PC-9 (cell line): ENCODE data around the gene MINDY4. TPM values are rescaled to one million over a fixed set of nuclear protein-coding genes. Genes with fewer than 3 reads are reported as not detected.

Experiments
- BruUV-seq: library from RNA; stranded (reverse); fragments of 400-500 nt; replicated peaks from 2 replicates; lab custom pipeline; 2021; lab: Mats Ljungman, UMichigan
- CTCF ChIA-PET: fragments of 300-600 bp; sonication (Branson Sonifier 250); formaldehyde crosslinking; loops from one replicate; lab custom pipeline; 2022; ENCODE audit warnings: antibody characterized with exemption; lab: Charles Lee
- POLR2A ChIA-PET: fragments of 300-600 bp; sonication (Branson Sonifier 250); formaldehyde crosslinking; loops from one replicate; lab custom pipeline; 2022; ENCODE audit warnings: antibody characterized with exemption; ENCODE audit not compliant: unreplicated experiment; lab: Charles Lee
- DNase-seq, 2 experiments: peaks; one replicate each; pipeline versions ENCODE4 v3.0.0 to v3.0.0-alpha.2; 2015 to 2022; ENCODE audit warnings: mixed read lengths in 1 of 2
- H2AFZ ChIP-seq: fragments of 200-600 bp; sonication (generic); 2 replicates; pipeline ENCODE4 v1.8.1; 2017; ENCODE audit warnings: antibody characterized with exemption
- H3F3A ChIP-seq: fragments of 200-600 bp; sonication (generic); 2 replicates; pipeline ENCODE4 v1.8.1; 2017; ENCODE audit warnings: antibody characterized with exemption, mild to moderate bottlenecking, low read depth; ENCODE audit not compliant: insufficient read depth
- H3K27ac ChIP-seq: fragments of 200-600 bp; sonication (generic); 2 replicates; pipeline ENCODE4 v1.6.1; 2016; ENCODE audit warnings: mixed run types
- H3K27me3 ChIP-seq: fragments of 200-600 bp; sonication (generic); 2 replicates; pipeline ENCODE4 v1.6.1; 2016; ENCODE audit warnings: low read depth, mixed run types; ENCODE audit not compliant: insufficient read depth
- H3K36me3 ChIP-seq: fragments of 200-600 bp; sonication (generic); 2 replicates; pipeline ENCODE4 v1.6.1; 2016; ENCODE audit warnings: low read depth, mixed run types
- H3K4me1 ChIP-seq: fragments of 200-600 bp; sonication (generic); replicated peaks from 2 replicates; pipeline ENCODE4 v1.6.1; 2016; ENCODE audit warnings: mixed run types; ENCODE audit not compliant: insufficient read depth
- H3K4me2 ChIP-seq: fragments of 200-600 bp; sonication (generic); 2 replicates; pipeline ENCODE4 v1.6.1; 2017; ENCODE audit warnings: mixed run types
- H3K4me3 ChIP-seq: fragments of 200-600 bp; sonication (generic); 2 replicates; pipeline ENCODE4 v1.6.1; 2016; ENCODE audit warnings: mixed run types
- H3K79me2 ChIP-seq: fragments of 200-600 bp; sonication (generic); 2 replicates; pipeline ENCODE4 v1.6.1; 2017; ENCODE audit warnings: low read depth, mixed run types
- H3K9me2 ChIP-seq: fragments of 200-600 bp; sonication (generic); 2 replicates; pipeline ENCODE4 v1.8.1; 2017; ENCODE audit warnings: mild to moderate bottlenecking; ENCODE audit not compliant: insufficient read depth
- H3K9me3 ChIP-seq: fragments of 200-600 bp; sonication (generic); 2 replicates; pipeline ENCODE4 v1.8.1; 2016; ENCODE audit warnings: low read depth; ENCODE audit not compliant: insufficient read depth
- H4K20me1 ChIP-seq: fragments of 200-600 bp; sonication (generic); 2 replicates; pipeline ENCODE4 v1.8.1; 2017; ENCODE audit not compliant: insufficient read depth
- CTCF ChIP-seq: fragments of 200-600 bp; sonication (generic); conservative IDR thresholded peaks from 2 replicates; pipeline ENCODE4 v1.6.1; 2017; ENCODE audit warnings: mixed run types, antibody characterized with exemption, mild to moderate bottlenecking, moderate library complexity
- EZH2 ChIP-seq: fragments of 200-600 bp; sonication (generic); IDR thresholded peaks from 2 replicates; pipeline ENCODE4 v1.8.0; 2017; ENCODE audit warnings: antibody characterized with exemption, low read depth
- intact Hi-C: fragments of 100-400 bp; cut with micrococcal nuclease; formaldehyde crosslinking; loops from one replicate; pipeline ENCODE4 v1.10.0; 2022; ENCODE audit not compliant: unreplicated experiment
- total RNA-seq: library from RNA; stranded (reverse); gene quantifications from 2 replicates; pipeline ENCODE4 v1.2.3, GENCODE V29; 2021

MINDY4 gene
- total RNA-seq, 1 experiment from 2014 or later = 14.8 TPM

- DNase-seq = no peak
- Histone ChIP-seq H3F3A (no peaks in the 10 kb centered on the region), H4K20me1 (no peaks in the 10 kb centered on the region), H3K36me3 (no peaks in the 10 kb centered on the region), H3K4me1 (0 out of 2 replicates have a peak, but pooled peaks cover 4% of the 10 kb centered on the region), H3K27ac (no peak overlapping the region), H3K27me3 (peaks cover 43% of the 10 kb centered on the region), H3K4me3 (no peak overlapping the region), H3K9me2 (no peaks in the 10 kb centered on the region), H3K9me3 (no peaks in the 10 kb centered on the region), H3K79me2 (no peaks in the 10 kb centered on the region), H3K4me2 (no peak overlapping the region), H2AFZ (no peak overlapping the region)
- no TSS peak for BruUV-seq
- CTCF ChIA-PET = interaction anchor here (1.1 to 1.4 kb wide), 3 partner anchors 35 to 189 kb away, joined by 3 to 6 read pairs (median 4); no protein-coding TSS in a partner anchor
- POLR2A ChIA-PET = no interaction called here
- no peak for TF ChIP-seq CTCF
- TF ChIP-seq EZH2 = no peak
- intact Hi-C loops = loop anchor here (1.0 to 10.0 kb wide), 8 partner anchors 57 to 1817 kb away; partner anchors contain the start of gene CRHR2
Observed at GRCh38 chr7:30739691-30740090, 31.5 kb upstream of the MINDY4 start.

GRCh38 chr7:30740417-30741181 is 30.6 kb upstream of the MINDY4 start:
- Histone ChIP-seq H3K36me3 (no peaks in the 10 kb centered on the region), H3K27ac (no peak overlapping the region), H3K79me2 (no peaks in the 10 kb centered on the region), H3K4me3 (no peak overlapping the region), H2AFZ (no peak overlapping the region), H3K9me3 (no peaks in the 10 kb centered on the region), H3F3A (no peaks in the 10 kb centered on the region), H3K27me3 (peaks cover 35% of the 10 kb centered on the region), H3K4me2 (0 out of 2 replicates have a peak overlapping the region, but pooled peaks have one; percentile 10), H4K20me1 (no peaks in the 10 kb centered on the region), H3K4me1 (0 out of 2 replicates have a peak, but pooled peaks cover 4% of the 10 kb centered on the region), H3K9me2 (no peaks in the 10 kb centered on the region)
- POLR2A ChIA-PET = interaction anchor here (1.0 kb wide), 1 partner anchor 23 kb away, joined by 4 read pairs; no protein-coding TSS in a partner anchor
- CTCF ChIA-PET = interaction anchor here (0.5 to 1.4 kb wide), 4 partner anchors 29 to 190 kb away, joined by 3 to 6 read pairs (median 4); no protein-coding TSS in a partner anchor
- BruUV-seq = no TSS peak
- peak; percentile 100 for TF ChIP-seq CTCF
- TF ChIP-seq EZH2 = no peak
- DNase-seq = peak; percentile 63 to 85
- intact Hi-C loops = loop anchor here (1.0 to 10.0 kb wide), 8 partner anchors 58 to 1818 kb away; partner anchors contain the start of gene CRHR2

- H3K4me2 ChIP-seq = no peak overlapping the region
- H3K79me2 ChIP-seq = no peaks in the 10 kb centered on the region
- peaks cover 28% of the 10 kb centered on the region for H3K27me3 ChIP-seq
- no peak overlapping the region for H2AFZ ChIP-seq
- no peaks in the 10 kb centered on the region for H4K20me1 ChIP-seq
- no peaks in the 10 kb centered on the region for H3K9me2 ChIP-seq
- H3K4me1 ChIP-seq = 0 out of 2 replicates have a peak, but pooled peaks cover 4% of the 10 kb centered on the region
- H3K9me3 ChIP-seq = no peaks in the 10 kb centered on the region
- ChIA-PET POLR2A (interaction anchor here (1.0 kb wide), 1 partner anchor 23 kb away, joined by 4 read pairs; no protein-coding TSS in a partner anchor), CTCF (interaction anchor here (0.9 kb wide), 1 partner anchor 28 kb away, joined by 3 read pairs; no protein-coding TSS in a partner anchor)
- H3F3A ChIP-seq = no peaks in the 10 kb centered on the region
- no peaks in the 10 kb centered on the region for H3K36me3 ChIP-seq
- no peak overlapping the region for H3K27ac ChIP-seq
- no peak for DNase-seq
- TF ChIP-seq CTCF (no peak), EZH2 (no peak)
- no TSS peak for BruUV-seq
- intact Hi-C loops = loop anchor here (2.0 to 10.0 kb wide), 4 partner anchors 58 to 1818 kb away; partner anchors contain the start of gene CRHR2
- no peak overlapping the region for H3K4me3 ChIP-seq
Observed at GRCh38 chr7:30741289-30741688, 29.9 kb upstream of the MINDY4 start.
